CD4-positive, alpha-beta T cell treated with Interleukin-6 for 4 hours (primary cell): ENCODE results near the gene BBOF1.
"Not testable (repeated sequence)": the region's sequence is repeated elsewhere in the genome, so short reads cannot be mapped to it uniquely, and the experiment has no call there.

Experiments used
- DNase-seq: peaks from one replicate; pipeline ENCODE4 v3.0.0-alpha.2; 2020; ENCODE audit warnings: mixed read lengths

The BBOF1 gene, protein sequence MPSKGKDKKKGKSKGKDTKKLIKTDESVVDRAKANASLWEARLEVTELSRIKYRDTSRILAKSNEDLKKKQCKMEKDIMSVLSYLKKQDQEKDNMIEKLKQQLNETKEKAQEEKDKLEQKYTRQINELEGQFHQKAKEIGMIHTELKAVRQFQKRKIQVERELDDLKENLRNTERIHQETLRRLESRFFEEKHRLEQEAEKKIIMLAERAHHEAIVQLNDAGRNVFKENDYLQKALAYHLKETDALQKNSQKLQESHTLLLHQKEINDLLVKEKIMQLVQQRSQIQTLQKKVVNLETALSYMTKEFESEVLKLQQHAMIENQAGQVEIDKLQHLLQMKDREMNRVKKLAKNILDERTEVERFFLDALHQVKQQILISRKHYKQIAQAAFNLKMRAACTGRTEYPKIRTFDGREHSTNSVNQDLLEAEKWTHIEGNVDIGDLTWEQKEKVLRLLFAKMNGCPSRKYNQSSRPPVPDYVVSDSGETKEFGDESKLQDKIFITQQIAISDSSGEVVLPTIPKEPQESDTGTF

DNA sequence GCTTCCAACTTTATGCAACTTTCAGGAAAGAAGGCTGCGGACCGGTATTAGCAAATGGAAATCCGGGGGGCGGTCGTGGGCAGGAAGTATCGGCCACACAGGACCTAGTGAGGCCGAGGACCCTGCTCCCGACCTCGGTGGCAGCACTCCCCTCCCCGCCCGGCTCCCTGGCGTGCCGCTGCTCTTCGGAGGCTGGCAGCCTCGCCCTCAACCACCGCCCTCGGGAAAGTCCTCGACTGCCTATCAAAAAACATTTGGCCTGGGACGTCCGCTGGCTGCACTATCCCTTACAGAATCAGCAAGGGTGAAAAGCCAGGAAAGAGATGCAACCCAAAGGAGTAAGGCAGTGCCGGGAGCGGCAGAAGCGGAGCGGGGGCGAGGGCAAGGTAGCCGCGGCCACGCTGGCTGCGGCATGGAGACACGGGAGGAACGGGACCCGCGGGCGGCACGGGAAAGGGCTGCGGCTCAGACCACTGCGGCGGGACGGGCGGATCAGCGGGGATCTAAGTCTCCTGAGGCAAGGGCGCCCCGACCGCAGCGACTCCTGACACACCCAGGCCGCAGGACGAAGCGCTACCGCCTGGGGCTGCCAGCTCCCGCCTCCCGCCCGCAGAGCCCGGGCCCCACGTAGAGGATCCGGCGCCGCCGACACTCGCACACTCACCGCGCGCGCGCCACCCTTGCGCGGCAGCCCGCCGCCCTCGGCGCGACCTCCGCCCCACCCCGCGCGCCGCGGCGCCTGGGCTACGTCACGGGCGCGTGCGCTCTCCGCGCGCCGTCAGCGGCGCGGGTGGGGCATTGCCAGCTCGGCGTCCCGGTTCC is at the start of gene BBOF1, which contains the start of gene ENTPD5:
Gene BBOF1 (plus strand): TSS at position 764 of the 822 bp plus-strand sequence. CDS start 130 bp downstream, outside the sequence.
Gene ENTPD5 (minus strand): TSS at position 703 of the 822 bp plus-strand sequence. CDS start 31,186 bp downstream, outside the sequence.
- peak; percentile 90 for DNase-seq

DNA sequence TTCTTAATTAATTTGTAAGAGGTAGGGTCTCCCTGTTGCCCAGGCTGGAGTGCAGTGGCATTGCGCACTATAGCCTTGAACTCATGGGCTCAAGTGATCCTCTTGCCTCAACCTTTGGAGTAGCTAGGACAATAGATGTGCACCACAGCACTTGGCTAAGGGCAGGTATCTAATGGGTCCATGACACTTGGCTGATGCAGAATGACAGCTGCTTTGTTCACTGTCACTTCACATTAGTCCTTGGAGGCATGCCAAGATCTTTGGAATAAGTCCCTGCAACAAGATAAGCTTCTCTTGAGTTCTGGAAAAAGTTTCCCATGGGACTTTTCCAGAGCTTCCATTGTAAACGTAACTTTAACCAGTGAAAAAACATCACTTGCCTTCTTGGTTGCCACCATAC is 45.7 kb upstream of the BBOF1 start:
- no peak for DNase-seq

DNA sequence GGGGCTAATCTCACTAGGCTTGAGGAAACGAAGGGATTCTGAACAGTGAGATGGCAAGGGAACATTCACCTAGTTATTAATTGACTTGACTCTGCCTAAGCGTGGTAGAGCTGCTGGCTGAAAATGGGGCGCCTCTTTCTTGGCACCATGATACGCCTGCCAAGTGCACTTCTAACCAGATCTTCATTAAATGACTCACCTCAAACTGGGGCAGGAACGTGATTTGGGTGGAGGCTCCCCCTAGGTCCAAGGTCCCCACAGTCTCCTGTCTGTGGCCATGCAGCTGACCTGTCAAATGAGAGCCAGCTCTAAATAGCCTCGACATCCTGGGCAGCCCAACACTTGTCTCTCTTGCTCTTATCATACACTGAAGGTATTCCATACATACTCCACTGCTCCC is 43.0 kb upstream of the BBOF1 start:
- no peak for DNase-seq

DNA sequence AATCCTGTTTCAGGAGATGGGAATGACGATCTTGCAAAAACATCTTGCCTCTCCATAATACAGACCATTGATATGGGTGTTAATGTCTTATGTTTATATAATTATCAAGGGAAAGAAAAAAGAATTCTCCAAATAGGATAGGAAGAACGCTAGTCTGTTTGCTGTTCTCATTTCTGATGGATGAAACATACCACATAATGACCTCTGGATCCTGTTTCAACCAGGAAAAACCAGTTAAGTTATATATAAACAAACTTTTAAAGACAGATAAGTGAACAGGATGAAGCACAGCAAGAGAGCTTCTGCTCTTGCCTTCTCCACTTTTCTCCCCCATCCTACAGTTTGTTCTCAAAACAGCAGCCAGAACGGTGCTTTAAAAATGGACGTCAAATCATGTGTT is 41.3 kb upstream of the BBOF1 start:
- DNase-seq: no peak

DNA sequence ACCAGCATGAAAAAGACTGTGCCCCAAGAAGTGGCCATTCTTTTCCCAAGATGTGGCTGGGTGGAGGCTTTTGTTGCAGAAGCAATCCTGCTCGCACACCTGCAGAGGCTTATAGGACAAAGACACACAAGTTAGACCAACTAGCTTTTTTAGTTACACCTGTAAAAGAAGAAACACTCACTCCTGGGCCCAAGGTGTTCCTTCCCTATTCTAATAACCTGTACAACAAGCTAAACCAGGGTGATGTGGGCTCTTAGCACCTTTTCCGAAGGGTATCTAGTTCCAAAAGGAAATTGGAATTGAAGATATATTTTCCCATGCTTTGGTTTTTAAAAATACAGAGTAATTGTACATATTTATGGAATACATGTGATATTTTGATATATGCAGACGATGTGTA is 31.1 kb upstream of the BBOF1 start:
- DNase-seq: no peak

DNA sequence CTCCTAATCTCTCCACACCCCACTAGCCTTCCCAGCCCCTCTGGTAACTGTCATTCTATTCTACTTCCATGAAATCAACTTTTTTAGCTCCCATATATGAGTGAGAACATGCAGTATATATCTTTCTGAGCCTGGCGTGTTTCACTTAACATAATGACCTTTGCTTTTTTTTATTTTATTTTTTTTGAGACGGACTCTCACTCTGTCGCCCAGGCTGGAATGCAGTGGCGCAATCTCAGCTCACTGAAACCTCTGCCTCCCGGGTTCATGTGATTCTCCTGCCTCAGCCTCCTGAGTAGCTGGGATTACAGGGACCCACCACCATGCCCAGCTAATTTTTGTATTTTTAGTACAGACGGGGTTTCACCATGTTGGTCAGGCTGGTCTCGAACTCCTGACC is 30.5 kb upstream of the BBOF1 start:
- not testable (repeated sequence) for DNase-seq

DNA sequence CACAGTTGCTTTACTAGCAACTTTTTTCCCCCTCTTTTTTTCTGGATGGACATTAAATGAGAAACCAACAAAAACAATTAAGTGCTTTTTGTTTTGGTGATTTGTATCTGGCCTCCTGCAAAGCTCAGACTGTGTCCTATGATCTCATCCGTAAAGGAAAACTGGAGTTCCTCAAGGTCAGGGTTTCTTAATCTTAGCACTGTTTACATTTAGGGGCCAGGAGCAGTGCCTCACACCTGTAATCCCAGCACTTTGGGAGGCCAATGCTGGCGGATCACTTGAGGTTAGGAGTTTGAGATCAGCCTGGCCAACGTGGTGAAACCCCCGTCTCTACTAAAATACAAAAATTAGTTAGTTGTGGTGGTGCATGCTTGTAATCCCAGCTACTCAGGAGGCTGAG is 28.1 kb upstream of the BBOF1 start:
- no peak for DNase-seq

DNA sequence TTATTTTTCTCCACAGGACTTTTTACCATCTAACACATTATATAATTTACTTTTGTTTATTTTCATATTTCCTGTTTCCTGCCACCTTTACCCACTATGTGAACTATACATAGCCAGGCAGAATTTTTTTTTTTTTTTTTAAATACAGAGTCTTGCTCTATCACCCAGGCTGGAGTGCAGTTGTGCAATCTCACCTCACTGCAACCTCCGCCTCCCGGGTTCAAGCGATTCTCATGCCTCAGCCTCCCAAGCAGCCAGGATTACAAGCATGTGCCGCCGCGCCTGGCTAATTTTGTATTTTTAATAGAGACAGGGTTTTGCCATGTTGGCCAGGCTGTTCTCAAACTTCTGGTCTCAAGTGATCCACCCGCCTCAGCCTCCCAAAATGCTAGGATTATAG is 24.2 kb upstream of the BBOF1 start:
- DNase-seq: not testable (repeated sequence)

DNA sequence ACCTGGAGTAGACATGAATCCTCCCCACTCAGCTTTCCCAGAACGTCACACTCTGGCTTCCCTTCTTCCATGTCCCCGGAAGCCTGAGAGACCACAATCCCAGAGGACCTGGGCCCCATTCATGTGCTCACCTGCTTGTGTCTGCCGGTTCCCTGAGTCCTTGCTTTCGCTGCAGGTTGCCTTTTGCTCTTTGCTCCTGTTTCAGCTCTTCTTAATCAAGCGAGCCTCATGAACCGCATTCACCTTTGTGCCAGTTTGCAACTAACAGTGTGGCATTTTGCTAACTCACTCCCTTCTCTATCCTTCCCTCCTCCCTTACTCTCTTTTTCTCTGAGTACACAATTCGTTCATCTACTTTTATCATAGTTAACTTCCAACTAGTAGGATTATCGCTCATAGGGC is 23.2 kb upstream of the BBOF1 start:
- DNase-seq: no peak

DNA sequence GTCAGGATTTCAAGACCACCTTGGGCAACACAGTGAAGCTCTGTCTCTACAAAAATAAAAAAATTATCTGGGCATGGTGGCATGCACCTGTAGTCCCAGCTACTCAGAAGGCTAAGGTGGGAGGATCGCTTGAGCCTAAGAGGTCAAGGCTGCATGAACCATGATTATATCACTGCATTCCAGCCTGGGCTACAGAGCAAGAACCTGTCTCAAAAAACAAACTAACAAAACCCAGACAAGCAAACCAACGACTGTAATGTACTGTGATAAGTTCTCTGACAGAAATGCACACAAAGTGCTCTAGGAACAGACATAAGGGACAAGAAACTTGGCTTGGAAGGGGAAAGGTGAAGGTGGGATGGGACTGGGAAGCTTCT is 22.4 kb upstream of the BBOF1 start:
- no peak for DNase-seq

DNA sequence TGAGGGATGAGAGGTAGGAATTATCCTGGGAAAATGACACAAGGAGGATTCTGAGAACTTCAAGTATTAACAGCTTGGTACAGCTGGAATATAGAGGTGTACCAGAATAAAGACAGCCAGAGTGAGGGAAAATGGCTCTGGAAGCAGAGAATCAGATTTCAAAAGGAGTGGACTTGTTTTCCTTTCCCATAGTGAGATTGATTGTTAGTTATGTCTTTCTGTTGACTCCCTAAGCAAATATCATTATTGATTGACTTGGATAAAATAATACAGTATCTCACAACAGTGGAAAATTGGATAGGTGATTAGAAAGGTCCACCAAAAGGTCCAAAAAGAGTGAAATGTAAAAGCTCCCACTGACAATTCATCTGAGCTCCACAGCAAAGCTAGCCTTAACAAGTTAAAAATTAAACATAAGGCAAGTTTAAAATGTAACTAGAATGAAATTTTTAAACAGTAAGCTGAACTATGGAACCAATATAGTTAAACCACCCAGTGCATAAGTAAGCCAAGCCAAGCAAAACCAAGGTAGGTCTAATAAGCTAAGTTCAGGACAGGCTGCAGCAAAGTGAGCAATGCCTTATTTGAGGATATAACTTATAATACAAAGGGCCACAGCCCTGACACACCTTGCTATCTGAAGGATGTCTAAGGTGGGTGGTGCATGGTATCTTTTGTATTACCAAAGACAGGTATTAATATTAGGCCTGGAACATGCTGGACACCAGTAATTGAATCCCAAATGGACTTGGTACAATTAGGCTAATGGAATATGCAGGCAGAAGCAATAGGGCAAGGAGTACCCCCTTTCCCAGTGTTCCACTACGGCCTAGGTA is 21.8 kb upstream of the BBOF1 start:
- DNase-seq: no peak

DNA sequence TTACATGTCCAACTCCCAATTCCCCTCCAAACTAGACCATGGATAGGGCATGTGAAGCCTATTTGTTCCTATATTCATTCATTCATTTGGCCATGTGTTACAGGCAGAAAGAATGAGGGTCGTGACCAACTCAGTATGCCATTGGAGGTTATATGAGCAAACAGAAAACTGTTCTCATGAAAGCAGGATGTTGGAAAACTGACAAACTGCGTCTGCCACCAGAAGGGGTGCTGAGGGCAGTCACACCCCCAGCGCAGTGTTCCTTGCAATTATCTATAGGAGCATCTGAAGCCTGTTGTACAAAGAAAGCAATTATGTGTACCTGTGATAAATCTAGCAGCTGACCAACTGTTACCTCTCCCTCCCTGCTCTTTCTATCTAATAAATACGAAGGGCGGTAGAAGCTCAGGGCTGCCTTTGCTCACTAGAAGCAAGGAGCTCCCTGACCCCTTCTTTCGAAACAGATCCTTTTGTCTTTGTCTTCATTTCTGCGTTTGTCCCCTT is 21.2 kb upstream of the BBOF1 start:
- no peak for DNase-seq

DNA sequence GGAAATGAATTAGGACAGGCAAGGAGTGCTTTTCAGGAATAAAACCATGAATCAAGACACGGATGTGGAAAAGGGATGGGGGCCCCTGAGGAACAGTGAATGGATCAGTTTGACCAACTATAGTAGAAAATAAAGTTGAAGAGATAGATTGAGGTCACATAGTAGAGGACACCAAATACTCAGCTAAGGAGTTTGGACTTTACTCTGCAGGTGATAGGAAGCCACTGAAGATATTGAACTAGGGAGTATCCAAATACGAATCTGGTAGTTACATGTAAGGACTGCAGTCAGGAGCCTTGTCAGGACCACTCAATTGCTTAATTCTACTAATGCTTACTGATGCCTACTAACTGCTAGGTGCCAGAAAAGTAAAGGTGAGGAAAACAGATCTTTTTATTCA is 20.4 kb upstream of the BBOF1 start:
- no peak for DNase-seq

DNA sequence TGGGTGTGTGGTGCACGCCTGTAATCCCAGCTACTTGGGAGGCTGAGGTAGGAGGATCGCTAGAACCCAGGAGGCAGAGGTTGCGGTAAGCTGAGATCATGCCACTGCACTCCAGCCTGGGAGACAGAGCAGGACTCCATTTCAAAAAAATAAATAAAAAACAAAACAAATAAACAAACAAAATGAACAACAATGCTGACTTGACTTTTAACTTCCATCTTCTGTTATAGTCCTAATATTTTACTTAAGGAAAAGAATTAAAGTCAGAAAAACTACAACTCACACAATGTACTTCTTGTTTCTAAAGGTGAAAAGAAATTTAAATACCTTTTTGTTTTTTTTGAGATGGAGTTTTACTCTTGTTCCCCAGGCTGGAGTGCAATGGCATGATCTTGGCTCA is 13.5 kb upstream of the BBOF1 start:
- not testable (repeated sequence) for DNase-seq

DNA sequence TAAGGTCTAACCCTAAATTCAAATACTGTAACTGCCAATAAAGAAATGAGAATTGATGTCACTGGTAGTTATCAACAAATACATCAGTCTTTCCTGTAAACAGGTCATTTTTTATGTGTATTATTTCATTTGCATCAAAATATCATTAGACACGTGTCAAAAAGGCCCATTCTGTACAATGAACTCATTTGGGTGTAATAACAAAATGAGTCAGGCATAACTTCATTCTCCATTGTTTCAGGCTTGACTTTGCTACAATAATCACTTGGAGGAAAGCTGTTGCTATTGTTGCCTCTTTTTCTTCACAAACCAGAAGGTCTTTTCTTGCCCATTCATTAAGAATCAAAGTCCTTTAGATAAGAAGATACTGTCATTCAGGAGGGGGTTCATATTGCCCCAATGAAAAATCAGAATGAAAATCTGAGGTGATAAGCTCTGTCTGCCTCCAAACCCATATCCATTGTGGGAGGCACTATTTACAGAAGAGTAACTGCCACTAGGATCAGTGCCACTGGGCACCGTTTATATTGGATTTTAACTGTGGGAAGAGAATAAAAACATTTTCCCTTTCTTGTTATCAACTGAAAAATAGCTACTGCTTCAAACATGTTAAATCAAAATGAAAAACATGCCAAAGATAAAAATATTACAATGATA is 10.2 kb upstream of the BBOF1 start:
- DNase-seq: no peak

DNA sequence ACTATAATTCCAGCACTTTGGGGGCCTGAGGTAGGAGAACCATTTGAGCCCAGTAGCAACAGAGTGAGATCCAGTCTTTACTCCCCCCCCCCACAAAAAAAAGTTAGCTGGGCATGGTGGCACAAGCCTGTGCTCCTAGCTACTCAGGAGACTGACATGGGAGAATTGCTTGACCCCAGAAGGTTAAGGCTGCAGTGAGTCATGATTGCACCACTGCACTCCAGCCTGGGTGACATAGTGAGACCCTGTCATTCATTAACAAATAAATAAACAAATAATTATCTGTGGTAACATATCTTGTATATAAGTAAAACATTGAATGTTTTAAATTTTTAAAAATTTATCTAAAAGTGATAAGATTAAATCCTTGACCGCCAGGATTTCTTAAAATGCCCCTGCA is 4.8 kb upstream of the BBOF1 start:
- no peak for DNase-seq

DNA sequence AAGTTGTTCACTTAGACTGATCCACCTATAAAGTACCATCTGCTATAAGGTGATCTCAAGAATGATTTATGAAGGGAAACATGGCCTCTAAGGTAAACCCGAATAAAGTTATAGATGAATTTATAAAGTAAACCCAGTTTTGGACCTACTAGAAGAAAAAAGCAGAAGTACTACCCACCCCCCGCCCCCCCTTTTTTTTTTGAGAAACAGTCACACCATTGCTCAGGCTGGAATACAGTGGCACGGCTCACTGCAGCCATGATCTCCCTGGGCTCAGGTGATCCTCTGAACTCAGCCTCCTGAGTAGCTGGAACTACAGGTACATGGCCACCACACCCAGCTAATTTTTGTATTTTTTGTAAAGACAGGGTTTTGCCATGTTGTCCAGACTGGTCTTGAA is 4.0 kb upstream of the BBOF1 start:
- DNase-seq: no peak

DNA sequence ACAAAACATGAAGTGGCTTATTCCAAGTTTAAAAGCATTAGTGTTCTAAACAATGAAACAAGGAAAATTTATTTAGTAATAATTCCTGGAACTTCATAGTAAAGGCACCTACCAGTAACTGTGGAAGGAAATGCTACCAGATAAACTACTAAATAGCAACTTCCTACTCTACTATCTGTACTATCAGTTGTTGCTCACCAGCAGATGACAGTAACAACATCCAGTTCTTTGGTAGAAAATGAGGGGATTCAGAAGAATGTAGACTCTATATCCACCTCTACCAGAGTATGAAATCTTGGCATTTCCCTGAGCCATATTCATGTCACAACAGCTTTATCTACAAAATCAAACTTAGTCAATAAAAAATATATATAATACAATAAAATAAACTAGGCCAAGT is 3.2 kb upstream of the BBOF1 start:
- DNase-seq: no peak

DNA sequence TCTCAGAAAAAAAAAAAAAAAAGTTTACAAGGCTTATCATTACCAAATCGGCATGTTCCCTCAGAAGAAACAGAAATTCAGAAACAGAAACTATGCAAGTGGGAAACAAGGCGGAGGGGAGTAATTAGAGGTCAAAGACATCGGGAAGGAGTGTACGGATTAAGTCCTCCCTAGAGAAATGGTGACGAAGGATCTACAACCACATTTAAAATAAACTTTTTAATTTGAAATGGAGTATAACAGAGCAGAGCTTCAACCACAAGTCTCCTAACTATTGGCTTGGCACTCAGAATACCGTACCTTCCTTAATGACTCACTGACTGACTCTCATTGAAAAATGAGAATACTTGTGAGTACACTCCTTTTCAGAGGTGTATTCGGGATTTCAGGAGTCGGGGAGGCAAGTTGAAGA is 969 bp upstream of the BBOF1 start:
- no peak for DNase-seq

DNA sequence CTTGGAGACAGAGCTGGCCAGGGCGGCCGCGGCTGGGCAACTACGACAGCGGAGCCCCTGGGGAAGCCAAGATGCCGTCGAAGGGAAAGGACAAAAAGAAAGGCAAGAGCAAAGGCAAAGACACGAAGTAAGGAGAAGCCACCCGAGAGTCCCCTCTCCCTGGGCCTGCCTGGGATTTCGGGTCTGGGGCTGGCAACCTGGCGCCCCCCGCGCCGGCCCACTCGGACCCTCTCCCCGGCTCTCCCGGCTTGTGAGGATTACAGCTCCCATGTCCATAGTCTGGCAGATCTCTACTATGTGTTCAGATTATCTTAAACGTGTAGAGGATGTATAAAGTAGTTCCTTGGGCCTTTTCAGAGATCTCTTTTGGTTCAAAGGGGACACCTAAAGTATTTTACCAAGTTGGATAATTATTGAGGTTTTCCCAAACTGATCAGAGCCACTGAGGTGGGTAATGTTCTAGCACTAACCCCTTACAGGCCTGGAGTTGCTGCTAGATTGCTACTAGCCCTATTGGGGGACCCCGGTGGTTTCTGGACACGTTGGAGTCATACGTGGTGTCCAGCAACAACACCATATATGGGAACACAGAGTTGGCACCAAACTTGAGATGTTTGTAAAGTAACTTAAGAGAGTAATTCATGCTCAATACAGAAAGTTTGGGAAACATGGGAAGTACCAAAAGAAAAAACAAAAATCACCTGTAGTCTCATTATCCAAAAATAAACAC is 424 bp downstream of the BBOF1 start:
- no peak for DNase-seq

DNA sequence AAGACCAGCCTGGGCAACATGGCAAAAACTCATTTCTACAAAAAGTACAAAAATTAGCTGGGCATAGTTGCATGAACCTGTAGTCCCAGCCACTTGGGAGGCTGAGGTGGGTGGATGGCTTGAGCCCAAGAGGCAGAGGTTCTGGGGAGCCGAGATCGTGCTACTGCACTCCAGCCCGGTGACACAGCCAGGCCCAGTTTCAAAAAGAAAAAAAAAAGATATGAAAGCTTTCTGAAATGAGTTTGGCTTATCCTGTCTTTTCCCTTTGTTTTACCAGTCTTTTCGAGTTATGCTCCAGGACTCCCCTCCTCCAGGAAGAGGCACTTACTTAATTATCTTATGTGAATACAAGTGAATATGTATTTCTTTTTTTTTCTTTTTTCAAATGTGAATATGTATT is 3.2 kb downstream of the BBOF1 start:
- DNase-seq: no peak
